SU-DHL-6 (cell line): ENCODE data around the gene PDLIM4.

Source experiments
- CTCF ChIP-seq: fragments of 200-600 bp; sonication (generic); IDR thresholded peaks from one replicate; pipeline ENCODE4 v1.5.1; 2017; ENCODE audit warnings: antibody characterized with exemption, mild to moderate bottlenecking, low read length, moderate library complexity; ENCODE audit not compliant: insufficient read depth, poor library complexity, severe bottlenecking
- EZH2phosphoT487 ChIP-seq: fragments of 200-600 bp; sonication (generic), shearing (Covaris generic); conservative IDR thresholded peaks from 2 replicates; pipeline ENCODE4 v1.6.1; 2018; ENCODE audit warnings: mild to moderate bottlenecking, antibody characterized with exemption, low read length, moderate library complexity, mixed read lengths

DNA sequence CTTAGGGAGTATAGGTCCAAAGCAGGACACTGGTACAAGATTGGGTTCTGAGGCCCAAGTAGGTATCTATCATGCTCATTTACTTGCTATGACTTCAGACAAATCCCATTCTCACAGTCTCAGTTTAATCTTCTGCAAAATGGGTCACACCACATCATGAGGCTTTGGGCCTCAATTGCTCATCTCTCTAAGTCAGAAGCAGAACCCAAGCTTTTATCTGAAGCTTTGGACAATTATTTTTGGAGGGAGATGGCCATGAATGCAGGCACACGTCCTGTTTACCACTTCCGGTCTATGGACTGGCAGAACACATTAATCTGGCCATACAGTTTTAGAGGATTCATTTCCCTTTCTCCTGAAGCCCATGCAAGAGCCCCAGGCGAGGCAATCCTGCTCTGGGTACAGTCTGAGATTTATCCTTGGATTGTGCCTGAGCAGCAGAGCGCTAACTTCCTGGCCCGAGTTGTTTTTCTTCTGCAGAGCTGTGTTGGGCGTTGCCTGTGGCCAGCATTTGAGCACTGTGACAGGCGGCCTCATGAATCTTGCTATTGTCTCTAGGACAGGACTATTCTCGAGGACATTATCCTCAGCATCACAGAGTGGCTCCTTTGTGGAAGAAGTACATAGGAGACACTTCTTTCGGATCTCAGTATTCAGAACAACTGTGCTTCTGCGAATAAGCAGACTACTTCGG lies 52.8 kb downstream of the PDLIM4 start:
- TF ChIP-seq EZH2phosphoT487: no peak
- TF ChIP-seq CTCF: no peak
